Lung microvascular endothelial cell (primary cell): ENCODE results near the gene SLC40A1. TPM values are rescaled to one million over a fixed set of nuclear protein-coding genes. Genes with fewer than 3 reads are reported as not detected.
A peak's percentile ranks its signal among the peaks of the same experiment; 100 is the strongest.

Experiments
- DNase-seq, 2 donors: peaks; one replicate each; pipeline versions ENCODE4 v3.0.0 to v3.0.0-alpha.2; 2010; ENCODE audit warnings: low read depth in 2 of 2
- total RNA-seq: library from RNA; depleted of rRNA; stranded (reverse); fragments of >200 nt; gene quantifications from 2 replicates; pipeline ENCODE4 v1.2.1, GENCODE V29; 2014

SLC40A1 gene
- total RNA-seq, 1 donor from 2014 or later = 283 TPM

- DNase-seq = peak in 1 of 2 donors; percentile 79
Measured at GRCh38 chr2:189541591-189541990, 39.0 kb downstream of the SLC40A1 start.

GRCh38 chr2:189540551-189540950, 40.0 kb downstream of the SLC40A1 start:
- DNase-seq = no peak

- no peak for DNase-seq
Measured at GRCh38 chr2:189538402-189538801, 42.2 kb downstream of the SLC40A1 start.

- DNase-seq = no peak
Measured at GRCh38 chr2:189536830-189537229, 43.8 kb downstream of the SLC40A1 start.

GRCh38 chr2:189534854-189535832, 45.4 kb downstream of the SLC40A1 start:
- no peak for DNase-seq

GRCh38 chr2:189533288-189534035, 47.1 kb downstream of the SLC40A1 start:
- no peak for DNase-seq

- DNase-seq = no peak
Measured at GRCh38 chr2:189530965-189531637, 49.5 kb downstream of the SLC40A1 start.

GRCh38 chr2:189528617-189529016, 52.0 kb downstream of the SLC40A1 start:
- peak; percentile 1 to 44 for DNase-seq

GRCh38 chr2:189527812-189528592, 52.6 kb downstream of the SLC40A1 start:
- peak in 1 of 2 donors; percentile 42 for DNase-seq

- DNase-seq = no peak
Measured at GRCh38 chr2:189527041-189527750, 53.4 kb downstream of the SLC40A1 start.

- no peak for DNase-seq
Measured at GRCh38 chr2:189526241-189526640, 54.3 kb downstream of the SLC40A1 start.

- no peak for DNase-seq
Measured at GRCh38 chr2:189524746-189525145, 55.8 kb downstream of the SLC40A1 start.

- DNase-seq = peak in 1 of 2 donors; percentile 32
Measured at GRCh38 chr2:189522435-189523151, 58.0 kb downstream of the SLC40A1 start.

GRCh38 chr2:189521699-189522434, 58.7 kb downstream of the SLC40A1 start:
- no peak for DNase-seq

- DNase-seq = no peak
Measured at GRCh38 chr2:189519631-189520387, 60.8 kb downstream of the SLC40A1 start.

GRCh38 chr2:189517847-189518535, 62.6 kb downstream of the SLC40A1 start:
- DNase-seq = no peak

- DNase-seq = no peak
Measured at GRCh38 chr2:189516546-189516945, 64.0 kb downstream of the SLC40A1 start.

GRCh38 chr2:189515264-189515663, 65.3 kb downstream of the SLC40A1 start:
- no peak for DNase-seq
